ENCODE results near the gene GBE1. TPM values are rescaled to one million over a fixed set of nuclear protein-coding genes. Genes with fewer than 3 reads are reported as not detected.

The GBE1 gene
- total RNA-seq, result 10 to 100 TPM; 60.1 to 67.1 TPM

DNA sequence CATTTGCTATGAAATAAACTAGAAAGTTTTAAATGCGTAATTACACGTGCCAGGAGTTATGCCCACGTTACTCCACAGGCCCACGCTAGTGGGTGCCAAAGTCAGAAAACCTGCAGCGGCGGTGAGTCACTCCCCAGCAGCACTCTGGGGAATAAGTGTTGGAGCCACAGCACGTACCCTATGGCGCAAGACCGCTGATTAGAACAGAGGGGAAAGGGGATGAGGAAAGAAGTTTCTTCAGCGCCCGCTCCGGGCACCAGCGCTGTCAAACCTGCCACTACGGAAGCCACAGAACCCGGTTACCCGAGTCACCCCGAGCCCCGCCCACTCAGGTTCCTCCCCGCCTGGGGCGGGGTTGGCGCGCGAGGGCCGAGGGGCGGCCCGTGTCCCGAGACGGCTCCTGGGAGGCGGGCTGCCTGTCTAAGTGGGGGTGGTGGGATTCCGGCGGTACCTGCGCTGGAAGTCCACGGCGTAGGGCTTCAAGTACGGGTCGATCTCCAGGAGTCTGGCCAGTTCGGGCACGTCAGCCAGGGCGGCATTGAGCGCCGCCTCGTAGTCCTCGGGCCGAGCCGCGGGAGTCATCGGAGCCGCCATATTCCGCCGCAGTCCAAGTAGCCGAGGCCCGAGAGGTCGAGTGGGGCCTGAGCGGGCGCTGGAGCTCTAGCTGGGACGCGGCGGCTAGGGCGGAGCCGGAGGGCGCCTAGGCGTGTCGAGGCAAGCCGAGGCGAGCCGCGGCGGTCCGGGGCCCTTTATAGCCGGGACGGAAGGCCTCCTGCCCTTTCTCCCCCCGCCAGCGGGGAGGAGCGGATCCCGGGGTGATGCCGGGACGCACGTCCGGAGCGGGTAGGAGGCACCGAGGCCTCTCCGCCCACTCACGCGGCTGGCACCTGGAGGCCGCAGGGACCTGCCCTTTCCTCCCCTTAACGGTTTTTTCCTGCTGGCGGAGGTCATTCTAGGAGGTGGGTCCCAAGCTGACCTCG lies at the start of gene GBE1:
Gene GBE1 (minus strand): TSS at position 722 of the 980 bp plus-strand sequence. CDS start 128 bp downstream, at position 594.
- Histone ChIP-seq H3K9me3 (no peaks in the 10 kb centered on the region), H3K4me1 (ENCODE audit: control insufficient read depth in 1 of 2, low read depth in 2 of 2) (peaks cover 6 to 58% of the 10 kb centered on the region in 2 donors), H3K4me3 (peak within 1 kb of the TSS; percentile 83), H3K27me3 (replicated peaks; ENCODE audit: insufficient read depth) (no peaks in the 10 kb centered on the region), H3K36me3 (no peaks in the 10 kb centered on the region), H3K27ac (peak within 1 kb of the TSS; percentile 98)
- DNase-seq (ENCODE audit: low spot score) (peak; percentile 91), ATAC-seq (ENCODE audit: insufficient number of reproducible peaks, low FRiP score, low read depth) (peak; percentile 87)
- TF ChIP-seq, protein P1, sequence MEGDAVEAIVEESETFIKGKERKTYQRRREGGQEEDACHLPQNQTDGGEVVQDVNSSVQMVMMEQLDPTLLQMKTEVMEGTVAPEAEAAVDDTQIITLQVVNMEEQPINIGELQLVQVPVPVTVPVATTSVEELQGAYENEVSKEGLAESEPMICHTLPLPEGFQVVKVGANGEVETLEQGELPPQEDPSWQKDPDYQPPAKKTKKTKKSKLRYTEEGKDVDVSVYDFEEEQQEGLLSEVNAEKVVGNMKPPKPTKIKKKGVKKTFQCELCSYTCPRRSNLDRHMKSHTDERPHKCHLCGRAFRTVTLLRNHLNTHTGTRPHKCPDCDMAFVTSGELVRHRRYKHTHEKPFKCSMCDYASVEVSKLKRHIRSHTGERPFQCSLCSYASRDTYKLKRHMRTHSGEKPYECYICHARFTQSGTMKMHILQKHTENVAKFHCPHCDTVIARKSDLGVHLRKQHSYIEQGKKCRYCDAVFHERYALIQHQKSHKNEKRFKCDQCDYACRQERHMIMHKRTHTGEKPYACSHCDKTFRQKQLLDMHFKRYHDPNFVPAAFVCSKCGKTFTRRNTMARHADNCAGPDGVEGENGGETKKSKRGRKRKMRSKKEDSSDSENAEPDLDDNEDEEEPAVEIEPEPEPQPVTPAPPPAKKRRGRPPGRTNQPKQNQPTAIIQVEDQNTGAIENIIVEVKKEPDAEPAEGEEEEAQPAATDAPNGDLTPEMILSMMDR (IDR thresholded peaks at IDR 0.05), result peak; percentile 43

DNA sequence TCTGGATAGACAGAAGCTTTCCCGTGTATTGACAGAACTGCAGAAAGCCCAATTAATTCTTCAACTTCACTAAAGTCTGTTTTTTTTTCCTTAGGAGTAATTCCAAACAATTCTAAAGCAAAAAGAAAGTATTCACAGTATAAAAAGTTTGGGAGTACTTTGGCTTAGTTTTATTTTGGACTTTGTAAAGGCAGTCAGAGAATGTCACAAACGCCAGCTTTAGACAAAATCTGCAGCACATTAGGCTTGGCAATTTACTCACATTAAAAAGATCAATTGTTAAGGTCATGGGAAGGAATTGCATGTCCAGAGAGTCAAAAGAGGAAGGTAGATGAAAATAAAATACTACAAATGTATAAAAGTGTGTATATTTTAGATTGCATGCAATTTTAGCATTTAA lies 47.5 kb upstream of the GBE1 start:
- no peaks in the 10 kb centered on the region for H3K27me3 ChIP-seq (replicated peaks; ENCODE audit: insufficient read depth)
- H3K9me3 ChIP-seq, result no peaks in the 10 kb centered on the region
- peaks cover 0 to 7% of the 10 kb centered on the region in 2 donors for H3K4me1 ChIP-seq (ENCODE audit: control insufficient read depth in 1 of 2, low read depth in 2 of 2)
- DNase-seq (ENCODE audit: low spot score), result no peak
- no peak for ATAC-seq (ENCODE audit: insufficient number of reproducible peaks, low FRiP score, low read depth)
- TF ChIP-seq, protein P1 (IDR thresholded peaks at IDR 0.05), result no peak
- H3K36me3 ChIP-seq, result no peaks in the 10 kb centered on the region
- H3K4me3 ChIP-seq, result no peak overlapping the region
- no peak overlapping the region for H3K27ac ChIP-seq

DNA sequence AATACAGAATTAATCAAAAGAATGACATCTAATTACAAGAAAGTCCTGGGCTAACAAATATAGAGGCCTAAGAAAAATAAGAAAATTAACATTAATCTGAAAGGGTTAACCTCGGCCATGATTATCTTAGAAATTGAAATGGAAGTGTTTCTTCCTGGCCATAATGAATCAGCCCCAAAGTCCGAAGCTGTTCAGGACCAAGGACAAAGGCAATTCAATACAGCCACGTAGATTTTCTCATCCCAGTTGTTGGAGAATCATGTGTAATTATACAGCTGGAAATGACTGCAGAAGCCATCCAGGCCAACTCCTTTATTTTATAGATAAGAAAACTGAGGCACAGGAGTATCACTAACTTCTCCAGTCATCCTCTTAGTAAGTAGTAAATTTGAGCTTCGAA lies 38.0 kb upstream of the GBE1 start:
- no peaks in the 10 kb centered on the region for H3K27me3 ChIP-seq (replicated peaks; ENCODE audit: insufficient read depth)
- H3K36me3 ChIP-seq, result no peaks in the 10 kb centered on the region
- TF ChIP-seq, protein P1 (IDR thresholded peaks at IDR 0.05), result no peak
- H3K9me3 ChIP-seq, result no peaks in the 10 kb centered on the region
- H3K27ac ChIP-seq, result no peak overlapping the region
- DNase-seq (ENCODE audit: low spot score) (no peak), ATAC-seq (ENCODE audit: insufficient number of reproducible peaks, low FRiP score, low read depth) (no peak)
- no peak overlapping the region for H3K4me3 ChIP-seq
- no peaks in the 10 kb centered on the region for H3K4me1 ChIP-seq (ENCODE audit: control insufficient read depth in 1 of 2, low read depth in 2 of 2)

- Histone ChIP-seq H3K36me3 (no peaks in the 10 kb centered on the region), H3K9me3 (no peaks in the 10 kb centered on the region), H3K4me1 (ENCODE audit: control insufficient read depth in 1 of 2, low read depth in 2 of 2) (peaks cover 0 to 3% of the 10 kb centered on the region in 2 donors), H3K4me3 (no peak overlapping the region), H3K27ac (no peak overlapping the region), H3K27me3 (replicated peaks; ENCODE audit: insufficient read depth) (no peaks in the 10 kb centered on the region)
- ATAC-seq (ENCODE audit: insufficient number of reproducible peaks, low FRiP score, low read depth) (no peak), DNase-seq (ENCODE audit: low spot score) (no peak)
- TF ChIP-seq, protein P1 (IDR thresholded peaks at IDR 0.05), result no peak
Measured at GRCh38 chr3:81793410-81793809, 32.0 kb upstream of the GBE1 start.

DNA sequence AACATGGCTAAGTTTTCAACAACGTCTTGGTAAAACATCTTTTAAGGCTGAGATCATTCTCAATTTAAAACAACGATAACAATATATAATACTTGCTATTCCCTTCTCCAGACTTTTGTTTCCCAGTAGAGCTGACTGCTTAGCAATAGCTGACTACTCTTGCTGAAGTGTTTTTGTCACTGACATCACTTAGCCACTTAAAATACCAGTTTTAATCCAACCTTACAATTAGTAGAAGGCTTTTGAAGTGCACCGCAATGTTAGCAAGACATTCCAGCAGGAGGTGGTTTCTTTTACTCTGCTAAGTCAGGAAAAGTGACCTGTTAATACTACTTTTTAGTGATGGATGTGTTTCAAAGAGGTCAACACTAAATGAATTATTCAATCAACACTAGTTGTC lies 28.7 kb upstream of the GBE1 start:
- ATAC-seq (ENCODE audit: insufficient number of reproducible peaks, low FRiP score, low read depth), result no peak

More for the DNA sequence above, 28.7 kb upstream of the GBE1 start:
- TF ChIP-seq, protein P1 (IDR thresholded peaks at IDR 0.05), result no peak
- no peaks in the 10 kb centered on the region for H3K9me3 ChIP-seq
- no peak overlapping the region for H3K27ac ChIP-seq
- no peak for DNase-seq (ENCODE audit: low spot score)
- no peak overlapping the region for H3K4me3 ChIP-seq
- peaks cover 0 to 3% of the 10 kb centered on the region in 2 donors for H3K4me1 ChIP-seq (ENCODE audit: control insufficient read depth in 1 of 2, low read depth in 2 of 2)
- H3K27me3 ChIP-seq (replicated peaks; ENCODE audit: insufficient read depth), result no peaks in the 10 kb centered on the region
- H3K36me3 ChIP-seq, result no peaks in the 10 kb centered on the region
